Body of pancreas (tissue), 4 donors: ENCODE data around the gene UBAC1.

ENCODE experiments used
- CTCF ChIP-seq, 7 experiments: fragments of 450-650 bp in 4 of 7; fragments of 200-600 bp in 3 of 7; sonication (generic) in 3 of 7; IDR thresholded peaks; one replicate each; pipeline ENCODE4 v1.5.1; 2016 to 2019; ENCODE audit warnings: antibody characterized with exemption in 7 of 7
- POLR2A ChIP-seq, 3 donors: fragments of 450-650 bp; IDR thresholded peaks; one replicate each; pipeline ENCODE4 v1.6.1; 2016; ENCODE audit warnings: antibody characterized with exemption in 3 of 3, mild to moderate bottlenecking in 2 of 3

- TF ChIP-seq CTCF (IDR thresholded peaks at IDR 0.05), result no peak
- TF ChIP-seq POLR2A (IDR thresholded peaks at IDR 0.05), result no peak
Measured at GRCh38 chr9:135919318-135919890, 41.8 kb downstream of the UBAC1 start.
